ENCODE measurements around the gene MAD1L1.

The MAD1L1 gene

GRCh38 chr7:2054927-2055326 is 177.8 kb downstream of the MAD1L1 start:
- no peak for DNase-seq

GRCh38 chr7:2053395-2053794 is 179.3 kb downstream of the MAD1L1 start:
- no peak for DNase-seq

GRCh38 chr7:2052657-2053048 is 180.1 kb downstream of the MAD1L1 start:
- no peak for DNase-seq

GRCh38 chr7:2051707-2052656 is 180.8 kb downstream of the MAD1L1 start:
- no peak for DNase-seq

- DNase-seq: no peak
These were observed 182.3 kb downstream of the MAD1L1 start for GRCh38 chr7:2050511-2050866.

GRCh38 chr7:2049782-2050510 is 182.8 kb downstream of the MAD1L1 start:
- DNase-seq: no peak

DNA sequence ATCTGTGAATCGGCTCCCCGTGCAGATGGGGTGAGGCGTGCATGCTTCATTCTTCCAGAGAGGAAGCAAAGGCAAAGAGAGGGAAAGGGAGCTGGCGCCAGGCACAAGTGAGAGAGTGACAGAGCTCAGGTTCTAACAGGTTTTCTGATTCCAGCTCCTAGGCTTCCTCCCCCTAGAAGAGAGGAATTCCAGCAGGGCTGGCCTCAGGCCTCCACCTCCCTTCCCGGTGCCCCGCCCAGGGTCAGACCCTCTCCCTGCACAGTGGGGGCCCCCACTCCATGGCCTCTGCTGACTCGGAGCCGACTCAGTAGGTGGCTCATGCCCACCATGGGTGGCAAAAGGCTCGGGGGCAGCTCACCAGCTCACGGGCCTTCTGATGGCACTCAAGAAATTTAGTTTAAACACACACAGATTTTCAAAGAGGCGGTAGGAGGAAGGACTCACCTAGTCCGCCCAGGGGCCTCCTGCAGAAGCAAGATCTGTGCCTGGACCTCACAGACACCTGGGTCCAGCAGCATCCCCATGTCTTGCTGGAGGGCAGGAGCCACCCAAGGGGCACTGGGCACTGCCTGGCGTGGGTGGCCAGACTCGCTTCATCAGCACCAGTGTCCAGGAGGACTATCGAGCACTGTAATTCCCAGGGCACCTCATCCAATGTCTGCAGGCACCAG is 183.5 kb downstream of the MAD1L1 start:
- DNase-seq: no peak

- no peak for DNase-seq
These were observed 184.2 kb downstream of the MAD1L1 start for GRCh38 chr7:2048531-2048930.

DNA sequence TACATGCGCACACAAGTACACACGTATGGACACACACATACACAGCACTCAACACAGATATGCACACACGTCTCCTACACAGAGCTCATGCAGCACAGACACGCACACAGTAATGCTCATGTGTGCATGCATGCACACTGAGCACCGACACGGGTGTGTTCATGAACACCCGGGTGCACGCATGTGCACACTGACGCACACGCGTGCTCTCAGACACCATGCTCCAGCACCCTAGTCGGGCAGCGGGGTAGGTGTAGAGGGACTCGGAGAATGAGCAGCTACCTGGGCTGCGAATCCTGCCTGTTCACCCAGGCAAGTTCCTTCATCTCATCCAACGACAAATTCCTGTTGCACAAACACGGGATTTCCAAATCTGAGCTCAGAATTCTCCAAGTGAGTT is 184.7 kb downstream of the MAD1L1 start:
- no peak for DNase-seq

- no peak for DNase-seq
These were observed 185.9 kb downstream of the MAD1L1 start for GRCh38 chr7:2046581-2047565.

GRCh38 chr7:2045559-2046405 is 187.0 kb downstream of the MAD1L1 start:
- DNase-seq: no peak

GRCh38 chr7:2044883-2045471 is 187.8 kb downstream of the MAD1L1 start:
- no peak for DNase-seq

DNA sequence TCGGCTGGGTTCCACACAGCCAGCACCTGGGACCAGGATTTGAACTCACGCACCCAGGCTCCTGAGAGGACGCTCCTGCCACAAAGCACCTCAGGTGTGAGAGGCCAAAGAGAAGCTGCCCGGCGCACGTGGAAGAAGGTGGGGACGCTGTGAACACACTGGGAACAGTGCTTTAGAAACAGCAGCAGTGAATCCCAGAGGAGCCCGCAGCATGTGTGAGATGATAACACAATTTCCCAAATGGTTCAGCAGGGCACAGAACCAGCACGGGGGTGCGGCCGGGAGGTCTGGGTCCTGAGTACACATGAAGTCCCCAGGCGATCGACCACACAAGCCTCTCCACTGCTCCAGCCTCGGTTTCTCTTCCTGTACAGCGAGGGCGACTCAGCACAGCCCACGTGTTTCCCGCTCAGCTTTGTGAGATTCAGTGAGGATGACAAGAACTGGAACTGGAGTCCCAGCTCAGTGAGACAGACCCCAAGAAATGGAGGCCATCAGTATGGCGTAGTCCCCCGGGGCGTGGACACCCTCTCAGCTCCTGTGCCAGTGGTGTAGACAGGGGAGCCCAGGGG is 188.3 kb downstream of the MAD1L1 start:
- DNase-seq: no peak

DNA sequence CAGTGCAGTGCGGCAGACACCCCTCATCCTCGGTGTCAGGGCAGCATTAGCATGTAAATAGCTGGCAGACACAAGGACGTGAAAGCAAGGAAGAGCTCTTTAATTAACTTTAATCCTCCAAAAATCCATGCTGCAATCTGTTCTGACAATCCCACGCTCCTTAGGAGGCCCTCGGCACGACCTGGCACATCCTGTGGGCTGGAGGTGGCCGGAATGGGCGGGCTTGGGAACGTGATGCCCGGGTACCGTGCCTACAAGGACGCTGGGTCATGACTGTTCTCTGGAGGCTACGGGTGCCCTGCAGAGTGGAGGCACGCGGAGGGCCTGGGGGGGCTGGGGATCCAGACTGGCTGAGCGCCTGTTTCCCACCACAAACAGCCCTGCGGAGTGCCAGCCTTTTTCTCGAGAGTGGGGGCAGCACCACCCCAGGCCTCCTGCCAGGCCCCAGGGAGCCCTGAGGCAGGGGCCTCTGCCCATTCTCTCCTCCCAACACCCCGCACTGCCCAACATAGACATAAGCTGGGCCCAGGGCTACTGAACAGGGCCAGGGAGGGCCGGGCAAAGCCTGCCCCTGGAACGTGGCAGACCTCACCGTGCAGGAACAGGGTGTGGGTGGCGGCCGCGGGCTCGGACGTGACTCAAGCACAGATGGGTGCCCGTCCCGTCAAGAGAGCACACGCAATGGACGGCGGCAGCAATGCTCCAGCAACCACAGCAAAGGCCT is 189.3 kb downstream of the MAD1L1 start:
- DNase-seq: no peak

DNA sequence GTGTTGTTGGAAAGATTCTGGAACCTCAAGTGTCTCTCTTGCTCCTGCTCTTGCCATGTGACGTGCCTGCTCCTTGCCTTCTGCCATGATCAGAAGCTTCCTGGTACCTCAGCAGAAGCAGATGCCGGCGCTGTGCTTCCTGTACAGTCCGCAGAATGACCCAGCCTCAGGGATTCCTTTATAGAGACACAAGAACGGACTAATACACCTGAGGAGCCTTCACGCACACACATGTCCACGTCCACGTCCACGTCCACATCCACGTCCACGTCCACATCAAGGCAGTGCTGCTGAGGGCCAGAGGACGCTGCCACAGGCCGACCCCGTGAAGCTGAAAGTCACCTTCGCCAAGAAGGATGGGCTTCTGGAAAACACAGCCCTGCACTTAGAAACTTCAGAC is 190.1 kb downstream of the MAD1L1 start:
- DNase-seq: no peak

DNA sequence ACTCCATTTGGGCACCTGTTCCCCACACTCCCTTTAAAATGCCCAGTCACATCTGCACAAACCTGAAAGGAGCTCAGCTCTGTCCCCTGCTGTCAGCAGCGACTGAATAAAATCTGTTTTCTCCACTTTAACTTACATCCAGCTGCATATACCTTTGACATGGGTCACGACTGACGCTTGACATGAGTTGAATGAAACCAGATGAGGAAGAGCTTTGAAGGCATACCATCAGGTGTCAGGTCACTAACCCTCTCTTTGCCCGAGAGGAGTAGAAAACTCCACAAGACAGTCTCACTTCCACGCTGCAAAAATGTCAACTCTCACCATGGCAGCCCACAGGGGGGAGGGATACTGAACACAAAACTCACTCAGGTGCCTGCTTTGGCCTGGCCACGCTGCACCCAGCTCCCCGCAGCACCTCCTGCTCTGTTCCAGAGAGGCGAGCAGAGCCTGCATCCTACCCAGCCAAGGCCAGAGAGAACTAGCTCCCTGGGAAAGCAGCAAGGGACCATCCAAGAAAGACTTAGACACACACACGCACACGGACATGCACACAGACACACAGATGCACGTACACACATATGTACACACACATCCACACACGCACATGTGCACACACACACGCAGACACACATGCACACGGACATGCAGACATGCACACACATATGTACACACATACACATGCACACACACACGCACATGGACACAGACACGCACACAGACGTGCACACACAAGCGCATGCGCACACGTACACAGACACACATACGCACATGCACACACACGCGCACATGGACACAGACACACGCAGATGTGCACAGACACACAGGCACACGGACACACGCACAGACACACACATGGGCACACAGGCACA is 191.0 kb downstream of the MAD1L1 start:
- no peak for DNase-seq

- no peak for DNase-seq
These were observed 191.9 kb downstream of the MAD1L1 start for GRCh38 chr7:2040893-2041270.

DNA sequence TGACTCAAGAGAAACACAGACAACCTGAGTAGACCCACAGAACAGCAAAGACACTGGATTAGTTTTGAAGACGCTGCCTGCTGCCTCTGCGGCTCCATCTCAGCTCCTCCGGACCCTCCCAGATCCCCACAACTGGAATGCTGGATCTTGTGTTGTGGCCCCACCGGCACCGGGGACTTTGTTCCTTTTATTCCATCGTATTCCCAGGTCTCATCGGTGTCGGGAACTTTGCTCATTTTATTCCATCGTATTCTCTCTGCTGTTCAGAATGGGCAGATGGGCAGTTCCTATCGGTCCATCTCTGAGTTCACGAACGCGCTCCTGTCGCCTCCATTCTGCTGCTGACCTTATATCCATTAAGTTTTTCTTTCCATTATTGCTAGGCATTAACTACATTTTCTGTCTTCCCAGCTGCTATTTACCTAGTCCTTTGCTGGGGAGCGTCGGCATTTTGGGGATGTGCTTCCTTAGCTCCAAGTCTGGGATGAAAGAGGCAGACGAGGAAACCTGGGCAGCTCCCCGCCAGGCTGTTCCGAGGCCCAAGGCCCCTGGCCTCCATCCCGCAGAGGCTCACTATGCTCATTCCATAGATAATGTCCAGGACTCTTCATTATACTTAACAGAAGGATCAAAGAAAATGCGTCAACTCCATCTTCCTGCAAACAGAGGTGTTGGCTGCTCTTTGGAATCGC is 192.4 kb downstream of the MAD1L1 start:
- no peak for DNase-seq

Data from stimulated activated CD4-positive, alpha-beta T cell treated with anti-CD3 and anti-CD28 coated beads, Interleukin-2, amount 100 ng/mL, for 24 hours (primary cell).